ENCODE data around the gene LGR6.
"Not testable (repeated sequence)": the region's sequence is repeated elsewhere in the genome, so short reads cannot be mapped to it uniquely, and the experiment has no call there.

Gene LGR6

DNA sequence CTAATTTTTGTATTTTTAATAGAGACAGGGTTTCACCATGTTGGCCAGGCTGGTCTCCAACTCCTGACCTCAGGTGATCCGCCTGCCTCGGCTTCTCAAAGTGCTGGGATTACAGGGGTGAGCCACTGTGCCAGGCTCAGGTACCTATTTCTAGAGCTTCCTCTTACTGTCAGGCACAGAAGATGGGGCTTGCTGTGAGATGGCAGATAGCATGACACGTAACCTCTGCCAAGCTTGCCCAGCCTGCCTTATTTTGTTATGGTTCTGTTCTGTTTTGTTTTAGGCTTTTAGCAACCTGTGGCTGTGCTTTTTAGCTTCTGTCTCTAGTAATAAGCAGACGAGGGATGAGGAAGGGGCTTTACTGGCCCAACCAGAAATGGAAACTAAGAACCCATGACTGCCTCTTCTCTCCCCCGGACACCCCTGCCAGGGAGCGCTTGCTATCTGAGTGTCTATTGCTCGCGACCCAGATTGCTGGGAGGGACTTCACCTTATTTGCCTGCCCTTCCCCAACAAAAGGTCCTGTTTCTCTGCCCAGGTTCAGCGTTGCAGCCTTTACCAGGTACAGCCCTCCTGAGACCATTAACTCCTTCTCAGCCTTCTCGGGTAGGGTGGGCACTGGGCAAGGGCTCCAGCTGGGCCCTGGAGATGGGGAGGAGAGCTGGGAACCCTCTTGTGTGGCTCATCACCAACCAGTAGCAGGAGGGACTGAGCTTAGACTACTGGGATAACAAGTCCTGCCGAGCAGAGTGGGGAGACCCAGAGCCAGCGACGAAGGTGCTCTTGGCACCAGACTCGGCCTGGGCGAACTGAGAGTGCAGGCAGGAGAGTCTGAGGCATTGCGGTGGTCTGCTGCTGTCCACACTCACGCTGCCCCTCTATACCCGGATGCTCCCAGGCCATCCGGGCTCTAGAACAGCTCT lies 13.5 kb upstream of the LGR6 start:
- no peak overlapping the region for H3K9ac ChIP-seq (ENCODE audit: low read depth, low read length)
- H3K9me3 ChIP-seq (ENCODE audit: control insufficient read depth, insufficient read depth, low read length) = no peaks in the 10 kb centered on the region
- H3K4me1 ChIP-seq (ENCODE audit: insufficient read depth, low read length) = no peaks in the 10 kb centered on the region
- no peaks in the 10 kb centered on the region for H3K36me3 ChIP-seq (ENCODE audit: insufficient read depth, low read length)

DNA sequence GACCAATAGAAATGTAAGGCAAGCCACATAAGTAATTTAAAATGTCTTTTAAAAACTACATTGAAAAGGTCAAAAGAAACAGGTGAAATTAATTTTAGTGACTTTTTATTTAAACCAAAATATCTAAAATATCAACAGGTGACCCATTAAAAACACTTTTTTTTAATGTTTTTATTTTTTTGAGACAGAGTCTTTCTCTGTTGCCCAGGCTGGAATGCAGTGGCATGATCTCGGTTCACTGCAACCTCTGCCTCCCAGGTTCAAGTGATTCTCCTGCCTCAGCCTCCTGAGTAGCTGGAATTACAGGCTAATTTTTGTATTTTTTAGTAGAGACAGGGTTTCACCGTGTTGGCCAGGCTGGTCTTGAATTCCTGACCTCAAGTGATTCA lies 12.9 kb upstream of the LGR6 start:
- not testable (repeated sequence) for H3K9me3 ChIP-seq (ENCODE audit: control insufficient read depth, insufficient read depth, low read length); H3K36me3 ChIP-seq (ENCODE audit: insufficient read depth, low read length); H3K4me1 ChIP-seq (ENCODE audit: insufficient read depth, low read length); H3K9ac ChIP-seq (ENCODE audit: low read depth, low read length)

DNA sequence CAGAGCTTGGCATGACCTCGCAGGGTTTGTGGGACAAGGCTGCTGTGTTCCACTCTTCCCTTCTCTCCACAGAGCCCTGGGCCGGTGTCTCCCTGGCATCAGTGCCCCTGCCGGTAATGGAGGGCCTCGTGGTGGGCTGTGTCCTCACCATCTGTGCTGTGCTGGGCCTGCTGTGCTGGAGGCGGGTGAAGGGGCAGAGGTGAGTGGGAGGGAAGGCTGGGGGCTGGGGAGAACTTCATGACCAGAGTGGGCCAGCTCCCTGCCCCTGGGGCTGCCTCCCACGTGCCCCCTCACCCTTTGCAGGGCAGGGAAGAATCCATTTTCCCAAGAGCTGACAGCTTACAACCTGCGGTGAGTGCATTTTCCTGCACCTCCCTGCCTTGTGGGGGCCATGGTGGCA lies 12.0 kb upstream of the LGR6 start:
- Histone ChIP-seq H3K36me3 (ENCODE audit: insufficient read depth, low read length) (no peaks in the 10 kb centered on the region), H3K9me3 (ENCODE audit: control insufficient read depth, insufficient read depth, low read length) (no peaks in the 10 kb centered on the region), H3K4me1 (ENCODE audit: insufficient read depth, low read length) (no peaks in the 10 kb centered on the region), H3K9ac (ENCODE audit: low read depth, low read length) (no peak overlapping the region)

DNA sequence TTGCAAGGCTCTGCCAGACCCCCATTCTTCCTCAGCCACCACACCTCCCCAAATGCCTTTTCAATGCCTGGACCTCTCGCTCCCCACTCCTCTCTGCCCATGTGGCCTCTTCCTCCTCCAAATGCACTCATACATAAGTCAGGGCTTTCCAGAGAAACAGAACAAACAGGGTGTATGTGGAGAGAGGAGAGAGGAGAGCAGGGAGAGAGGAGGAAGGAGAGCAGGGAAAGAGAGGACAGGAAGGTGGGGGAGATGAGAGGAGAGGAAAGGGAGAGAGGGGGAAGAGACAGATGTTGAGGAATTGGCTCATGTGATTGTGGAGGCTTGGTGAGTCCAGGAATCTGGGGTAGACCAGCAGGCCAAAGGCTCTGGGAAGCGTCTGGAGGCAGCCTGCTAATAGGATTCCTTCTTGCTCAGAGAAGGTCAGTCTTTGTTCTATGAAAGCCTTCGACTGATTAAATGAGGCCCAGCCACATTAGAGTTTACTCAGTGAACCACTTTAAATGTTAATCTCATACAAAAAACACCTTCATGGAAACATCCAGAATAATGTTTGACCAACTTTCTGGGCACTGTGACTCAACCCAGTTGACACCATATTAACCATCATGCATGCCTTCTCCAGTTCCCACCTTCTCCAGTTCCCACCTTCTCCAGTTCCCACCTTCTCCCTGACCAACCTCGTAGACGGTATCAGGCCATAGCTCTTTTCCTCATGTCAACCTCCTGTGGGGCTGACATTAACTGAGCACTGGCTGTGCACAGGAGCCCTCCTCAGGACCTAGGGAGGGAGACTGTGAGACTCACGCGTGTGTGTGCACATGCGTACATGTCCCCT lies 11.3 kb upstream of the LGR6 start:
- Histone ChIP-seq H3K36me3 (ENCODE audit: insufficient read depth, low read length) (no peaks in the 10 kb centered on the region), H3K9ac (ENCODE audit: low read depth, low read length) (no peak overlapping the region), H3K4me1 (ENCODE audit: insufficient read depth, low read length) (no peaks in the 10 kb centered on the region), H3K9me3 (ENCODE audit: control insufficient read depth, insufficient read depth, low read length) (no peaks in the 10 kb centered on the region)

DNA sequence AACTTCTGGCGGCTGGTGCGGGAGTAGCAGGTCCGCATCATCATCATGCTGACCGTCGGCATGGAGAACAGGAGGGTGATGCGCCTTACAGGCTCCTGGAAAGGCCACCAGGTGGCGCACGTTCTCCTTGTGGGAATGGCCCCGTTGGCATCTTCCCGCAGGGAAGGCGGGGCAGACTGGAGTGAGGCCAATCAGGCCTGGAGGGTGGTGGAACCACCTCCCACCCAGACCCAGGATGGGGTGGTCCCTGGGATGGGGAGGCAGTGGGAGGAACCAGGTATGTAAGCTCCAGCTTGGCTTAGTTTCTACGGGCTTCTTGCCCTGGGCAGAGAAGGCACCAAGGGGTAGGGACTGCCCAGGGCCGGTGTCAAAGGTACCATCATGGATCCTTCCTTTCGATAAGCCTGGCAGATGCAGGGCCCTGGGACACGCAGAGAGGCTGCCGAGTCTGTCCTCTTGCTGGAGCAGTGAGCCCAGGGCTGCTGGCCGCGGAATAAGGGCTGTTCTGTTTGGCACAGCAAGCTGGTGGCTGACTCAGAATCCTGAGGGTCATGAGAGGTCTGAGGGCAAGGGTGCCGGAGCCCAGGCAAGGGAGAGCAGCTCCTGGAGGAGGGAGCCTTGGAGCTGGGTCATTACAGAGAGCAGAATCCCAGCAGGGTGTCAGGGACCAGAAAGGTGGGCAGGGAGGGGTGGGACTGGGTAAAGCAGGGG lies 8.7 kb upstream of the LGR6 start:
- no peak overlapping the region; the same call in 1 of the 2 replicates for H3K9ac ChIP-seq (ENCODE audit: low read depth, low read length)
- no peaks in the 10 kb centered on the region for H3K4me1 ChIP-seq (ENCODE audit: insufficient read depth, low read length)
- H3K36me3 ChIP-seq (ENCODE audit: insufficient read depth, low read length) = no peaks in the 10 kb centered on the region
- H3K9me3 ChIP-seq (ENCODE audit: control insufficient read depth, insufficient read depth, low read length) = no peaks in the 10 kb centered on the region

DNA sequence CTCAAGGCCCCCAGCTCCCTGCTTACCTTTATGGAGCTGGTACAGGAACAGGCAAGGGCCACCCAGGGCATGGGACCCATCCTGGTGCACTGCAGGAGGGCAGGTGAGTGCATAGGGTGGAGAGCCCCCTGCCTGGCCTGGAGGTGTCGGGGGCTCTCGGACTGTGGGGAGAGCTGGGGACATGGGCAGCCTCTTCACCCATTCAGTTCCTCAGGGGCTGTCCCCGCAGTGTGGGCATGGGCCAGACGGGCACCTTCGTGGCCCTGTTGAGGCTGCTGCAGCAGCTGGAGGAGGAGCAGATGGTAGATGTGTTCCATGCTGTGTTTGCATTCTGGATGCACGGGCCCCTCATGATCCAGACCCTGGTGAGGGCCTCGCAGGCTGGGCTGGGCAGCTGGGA lies 7.3 kb upstream of the LGR6 start:
- Histone ChIP-seq H3K4me1 (ENCODE audit: insufficient read depth, low read length) (no peaks in the 10 kb centered on the region), H3K36me3 (ENCODE audit: insufficient read depth, low read length) (no peaks in the 10 kb centered on the region), H3K9ac (ENCODE audit: low read depth, low read length) (no peak overlapping the region)

DNA sequence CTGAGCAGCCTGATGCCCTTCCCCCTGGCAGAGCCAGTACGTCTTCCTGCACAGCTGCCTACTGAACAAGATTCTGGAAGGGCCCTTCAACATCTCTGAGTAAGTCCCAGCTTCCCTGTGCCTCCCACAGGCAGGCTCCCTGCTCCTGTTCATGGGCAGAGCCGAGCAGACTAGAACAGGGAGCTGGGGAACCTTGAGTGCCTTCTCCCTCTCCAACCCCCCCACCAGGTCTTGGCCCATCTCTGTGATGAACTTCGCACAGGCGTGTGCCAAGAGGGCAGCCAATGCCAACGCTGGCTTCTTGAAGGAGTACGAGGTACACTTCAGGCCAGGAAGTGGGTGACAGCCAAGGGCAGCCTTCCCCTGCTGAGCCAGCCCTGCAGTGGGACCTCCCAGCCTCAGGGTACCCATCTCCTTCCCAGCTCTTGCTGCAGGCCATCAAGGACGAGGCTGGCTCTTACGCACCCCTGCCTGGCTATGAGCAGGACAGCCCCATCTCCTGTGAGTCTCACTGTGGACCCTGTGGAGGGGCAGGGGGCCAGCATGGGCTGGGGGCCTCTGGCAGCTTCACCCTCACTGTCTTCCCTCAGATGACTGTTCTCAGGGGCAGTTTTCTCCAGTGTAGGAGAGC lies 6.4 kb upstream of the LGR6 start:
- H3K9ac ChIP-seq (ENCODE audit: low read depth, low read length) = no peak overlapping the region
- no peaks in the 10 kb centered on the region for H3K4me1 ChIP-seq (ENCODE audit: insufficient read depth, low read length)
- H3K9me3 ChIP-seq (ENCODE audit: control insufficient read depth, insufficient read depth, low read length) = no peaks in the 10 kb centered on the region
- no peaks in the 10 kb centered on the region for H3K36me3 ChIP-seq (ENCODE audit: insufficient read depth, low read length)

More for the DNA sequence above, 7.3 kb upstream of the LGR6 start:
- no peaks in the 10 kb centered on the region for H3K9me3 ChIP-seq (ENCODE audit: control insufficient read depth, insufficient read depth, low read length)

DNA sequence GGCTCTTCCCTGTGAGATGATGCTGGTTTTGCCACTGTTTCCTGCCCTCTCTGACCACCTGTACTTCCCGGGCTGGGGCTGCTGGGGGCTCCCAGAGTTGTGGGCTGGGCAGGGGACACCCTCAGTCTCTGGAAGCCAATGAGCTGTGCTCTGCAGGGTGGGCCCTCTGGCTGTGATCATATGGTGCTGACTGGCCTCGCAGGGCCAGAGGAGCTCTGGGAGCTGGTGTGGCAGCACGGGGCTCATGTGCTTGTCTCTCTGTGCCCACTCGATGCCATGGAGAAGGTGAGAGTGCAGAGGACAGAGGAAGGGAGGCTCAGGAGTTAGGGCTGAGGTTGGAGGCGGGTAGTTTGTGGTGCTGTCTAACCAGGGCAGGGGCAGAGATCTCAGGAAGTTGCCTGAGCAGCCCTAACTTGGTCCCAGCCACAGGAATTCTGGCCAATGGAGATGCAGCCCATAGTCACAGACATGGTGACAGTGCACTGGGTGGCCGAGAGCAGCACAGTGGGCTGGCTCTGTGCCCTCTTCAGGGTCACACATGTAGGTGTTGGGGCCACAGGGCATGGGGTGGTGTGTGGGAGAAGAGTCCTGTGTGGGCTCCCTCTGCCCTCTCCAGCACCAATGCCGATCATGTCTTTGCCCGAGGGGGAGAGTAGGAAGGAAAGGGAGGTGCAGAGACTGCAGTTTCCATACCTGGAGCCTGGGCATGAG lies 5.7 kb upstream of the LGR6 start:
- Histone ChIP-seq H3K36me3 (ENCODE audit: insufficient read depth, low read length) (no peaks in the 10 kb centered on the region), H3K9ac (ENCODE audit: low read depth, low read length) (no peak overlapping the region), H3K9me3 (ENCODE audit: control insufficient read depth, insufficient read depth, low read length) (no peaks in the 10 kb centered on the region), H3K4me1 (ENCODE audit: insufficient read depth, low read length) (no peaks in the 10 kb centered on the region)

DNA sequence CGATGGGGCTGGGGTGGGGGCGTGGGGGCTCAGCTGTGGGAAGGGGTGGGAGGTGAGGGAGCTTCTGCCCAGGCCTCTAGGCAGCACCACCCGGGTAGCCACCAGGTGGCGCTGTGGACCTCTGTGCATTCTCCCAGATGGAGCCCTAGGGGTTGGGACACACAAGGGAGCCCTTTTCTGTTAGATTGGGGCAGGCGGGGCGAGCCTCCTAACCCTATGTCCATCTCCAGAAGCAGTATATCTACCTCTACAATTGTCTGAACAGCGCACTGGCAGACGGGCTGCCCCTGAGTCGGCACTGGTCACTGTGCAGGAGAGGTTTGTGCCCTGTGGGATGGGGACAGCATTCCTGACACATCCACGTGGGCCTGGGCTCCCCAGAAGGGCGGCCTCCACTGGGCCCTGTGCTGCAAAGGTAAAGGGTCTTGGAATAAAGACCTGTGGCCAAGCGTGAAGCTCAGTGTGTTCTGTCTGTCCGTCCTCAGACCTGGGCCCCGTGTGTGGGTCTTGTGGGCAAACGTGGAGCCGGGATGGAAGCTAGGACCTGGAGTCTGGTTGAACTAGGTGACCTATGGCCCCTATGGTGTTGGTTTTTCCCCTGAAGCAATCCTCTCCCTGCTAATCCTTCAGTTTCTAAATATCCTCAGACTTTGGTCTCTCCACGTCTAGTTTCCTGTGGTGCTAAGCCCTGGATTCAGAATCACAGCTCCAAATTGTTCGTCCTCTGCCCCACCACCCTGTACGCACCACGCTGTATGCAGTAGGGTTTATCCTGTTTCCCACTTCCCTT lies 4.4 kb upstream of the LGR6 start:
- Histone ChIP-seq H3K9ac (ENCODE audit: low read depth, low read length) (no peak overlapping the region), H3K9me3 (ENCODE audit: control insufficient read depth, insufficient read depth, low read length) (no peaks in the 10 kb centered on the region), H3K36me3 (ENCODE audit: insufficient read depth, low read length) (no peaks in the 10 kb centered on the region), H3K4me1 (ENCODE audit: insufficient read depth, low read length) (no peaks in the 10 kb centered on the region; the same call in 1 of the 2 replicates)

DNA sequence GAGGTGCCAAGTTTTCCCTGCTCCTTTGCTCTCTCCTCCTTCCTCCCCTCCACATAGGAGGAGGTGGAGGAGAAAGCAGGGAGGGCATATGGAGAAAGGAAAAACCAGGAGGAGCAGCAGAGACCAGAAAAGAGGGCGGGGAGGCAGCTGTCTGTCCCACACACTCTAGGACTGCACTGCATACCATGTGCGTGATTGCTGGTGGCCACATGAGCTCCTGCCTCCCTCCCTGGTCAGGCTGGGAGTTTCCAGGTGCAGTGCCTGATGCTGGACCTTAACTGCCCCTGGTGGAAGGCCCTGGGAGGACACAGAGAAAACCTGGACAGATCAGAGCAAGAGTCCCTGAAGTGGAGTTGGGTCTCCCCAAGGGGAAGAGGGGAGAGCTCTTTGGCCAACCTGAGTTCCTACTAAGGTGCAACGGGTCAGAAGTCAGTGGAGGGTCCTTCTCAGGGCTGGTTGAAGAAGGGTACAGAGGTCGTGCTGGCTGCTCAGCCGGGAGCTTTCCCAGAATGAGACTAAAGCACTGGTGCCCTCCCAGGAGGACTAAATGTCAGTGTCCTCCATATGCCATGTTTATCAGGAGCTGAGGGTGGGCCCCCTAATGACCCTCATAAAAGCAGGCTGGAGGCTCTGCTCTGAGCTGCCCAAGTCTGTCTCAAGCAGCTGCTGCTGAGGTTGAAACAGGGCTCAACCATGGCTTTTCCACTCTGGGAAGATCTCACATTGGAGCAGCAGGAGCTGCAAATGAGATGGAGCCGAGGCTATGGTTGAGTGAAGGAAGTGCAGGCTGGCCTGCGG lies 3.5 kb upstream of the LGR6 start:
- no peaks in the 10 kb centered on the region; the same call in 1 of the 2 replicates for H3K4me1 ChIP-seq (ENCODE audit: insufficient read depth, low read length)
- H3K36me3 ChIP-seq (ENCODE audit: insufficient read depth, low read length) = no peaks in the 10 kb centered on the region
- no peak overlapping the region for H3K9ac ChIP-seq (ENCODE audit: low read depth, low read length)
- no peaks in the 10 kb centered on the region for H3K9me3 ChIP-seq (ENCODE audit: control insufficient read depth, insufficient read depth, low read length)

DNA sequence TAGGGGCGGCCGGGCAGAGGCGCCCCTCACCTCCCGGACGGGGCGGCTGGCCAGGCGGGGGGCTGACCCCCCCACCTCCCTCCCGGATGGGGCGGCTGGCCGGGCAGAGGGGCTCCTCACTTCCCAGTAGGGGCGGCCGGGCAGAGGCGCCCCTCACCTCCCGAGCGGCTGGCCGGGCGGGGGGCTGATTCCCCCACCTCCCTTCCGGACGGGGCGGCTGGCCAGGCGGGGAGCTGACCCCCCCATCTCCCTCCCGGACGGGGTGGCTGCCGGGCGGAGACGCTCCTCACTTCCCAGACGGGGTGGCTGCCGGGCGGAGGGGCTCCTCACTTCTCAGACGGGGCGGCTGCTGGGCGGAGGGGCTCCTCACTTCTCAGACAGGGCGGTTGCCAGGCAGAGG lies 2.2 kb upstream of the LGR6 start:
- H3K9ac ChIP-seq (ENCODE audit: low read depth, low read length); H3K36me3 ChIP-seq (ENCODE audit: insufficient read depth, low read length); H3K9me3 ChIP-seq (ENCODE audit: control insufficient read depth, insufficient read depth, low read length); H3K4me1 ChIP-seq (ENCODE audit: insufficient read depth, low read length): not testable (repeated sequence)

DNA sequence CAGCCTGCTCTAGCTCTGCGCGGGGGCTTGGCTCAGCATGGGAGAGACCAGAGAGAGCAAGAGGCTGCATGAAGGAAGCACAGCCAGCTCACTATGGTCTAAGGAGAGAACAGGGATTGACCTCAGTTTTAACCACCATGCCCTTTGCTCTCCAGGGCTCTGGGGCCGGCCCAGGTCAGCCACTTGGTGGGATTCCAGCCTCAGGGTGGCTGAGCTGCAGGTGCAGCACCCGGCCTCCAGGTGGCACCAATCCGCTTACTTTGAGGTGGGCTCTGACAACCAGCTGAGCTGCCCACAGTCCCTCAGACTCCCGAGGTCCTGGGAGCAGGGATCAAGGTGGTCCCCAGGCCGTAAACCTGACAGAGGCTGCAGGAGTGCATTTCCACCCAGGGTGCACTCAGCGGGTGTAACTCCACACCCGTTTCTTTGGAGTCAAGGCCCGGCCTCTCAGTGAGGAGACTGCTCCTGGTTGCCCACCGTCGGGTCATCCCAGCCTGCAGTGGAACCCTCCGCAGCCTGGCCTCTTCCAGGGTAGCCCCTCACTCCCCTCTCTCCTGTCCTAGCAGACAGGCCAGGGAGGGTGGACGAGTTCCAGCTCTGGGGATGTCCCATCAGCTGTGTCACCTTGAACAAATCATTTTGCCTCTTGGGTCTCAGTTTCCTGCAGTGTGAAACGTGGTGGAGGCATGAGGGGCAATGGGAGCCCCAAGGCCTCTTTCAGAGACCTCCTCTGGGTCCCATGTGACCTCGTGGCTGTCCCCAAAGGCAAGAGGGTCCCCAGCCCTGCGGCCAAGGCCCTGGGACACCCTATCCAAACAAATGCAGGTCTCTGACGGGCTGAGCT lies 607 bp upstream of the LGR6 start:
- Histone ChIP-seq H3K9me3 (ENCODE audit: control insufficient read depth, insufficient read depth, low read length) (no peaks in the 10 kb centered on the region), H3K4me1 (ENCODE audit: insufficient read depth, low read length) (no peaks in the 10 kb centered on the region; the same call in 1 of the 2 replicates), H3K36me3 (ENCODE audit: insufficient read depth, low read length) (no peaks in the 10 kb centered on the region), H3K9ac (ENCODE audit: low read depth, low read length) (peak overlapping the region; percentile 41; the same call in 1 of the 2 replicates)
